AG09309 (cell line): ENCODE results near the gene OVOL1.

Experiments used
- DNase-seq: peaks from one replicate; pipeline ENCODE4 v3.0.0-alpha.2; 2010; ENCODE audit warnings: low read depth
- H3K4me3 ChIP-seq: 2 replicates; pipeline ENCODE4 v1.5.1; 2011; ENCODE audit warnings: mild to moderate bottlenecking, low read depth, low read length, moderate library complexity; ENCODE audit not compliant: control insufficient read depth
- CTCF ChIP-seq: IDR thresholded peaks from 2 replicates; pipeline ENCODE4 v1.5.1; 2011; ENCODE audit warnings: mild to moderate bottlenecking, low read depth, low read length, inconsistent platforms; ENCODE audit not compliant: insufficient read depth, control insufficient read depth; ENCODE audit errors: missing control alignments

The OVOL1 gene

GRCh38 chr11:65833297-65834030, 46.6 kb downstream of the OVOL1 start, which contains the start of gene SNX32:
Gene SNX32 (plus strand): TSS chr11:65833963. CDS start chr11:65834066, 103 bp downstream.
- peak within 1 kb of the TSS; percentile 47 for H3K4me3 ChIP-seq
- peak; percentile 34 for DNase-seq
- TF ChIP-seq CTCF: no peak

- peak overlapping the region; percentile 47 for H3K4me3 ChIP-seq
- DNase-seq: no peak
- no peak for TF ChIP-seq CTCF
Measured at GRCh38 chr11:65834202-65834601, 47.3 kb downstream of the OVOL1 start.

GRCh38 chr11:65842144-65842543, 55.3 kb downstream of the OVOL1 start:
- no peak for DNase-seq
- TF ChIP-seq CTCF: no peak
- no peak overlapping the region for H3K4me3 ChIP-seq

GRCh38 chr11:65843811-65844210, 56.9 kb downstream of the OVOL1 start:
- H3K4me3 ChIP-seq: no peak overlapping the region
- no peak for TF ChIP-seq CTCF
- no peak for DNase-seq

GRCh38 chr11:65844231-65844872, 57.5 kb downstream of the OVOL1 start:
- H3K4me3 ChIP-seq: no peak overlapping the region
- DNase-seq: no peak
- TF ChIP-seq CTCF: no peak
